ENCODE results near the gene STYXL1.

GRCh38 chr7:76091506-76091905 is 43.7 kb upstream of the STYXL1 start:
- TF ChIP-seq, protein P1, sequence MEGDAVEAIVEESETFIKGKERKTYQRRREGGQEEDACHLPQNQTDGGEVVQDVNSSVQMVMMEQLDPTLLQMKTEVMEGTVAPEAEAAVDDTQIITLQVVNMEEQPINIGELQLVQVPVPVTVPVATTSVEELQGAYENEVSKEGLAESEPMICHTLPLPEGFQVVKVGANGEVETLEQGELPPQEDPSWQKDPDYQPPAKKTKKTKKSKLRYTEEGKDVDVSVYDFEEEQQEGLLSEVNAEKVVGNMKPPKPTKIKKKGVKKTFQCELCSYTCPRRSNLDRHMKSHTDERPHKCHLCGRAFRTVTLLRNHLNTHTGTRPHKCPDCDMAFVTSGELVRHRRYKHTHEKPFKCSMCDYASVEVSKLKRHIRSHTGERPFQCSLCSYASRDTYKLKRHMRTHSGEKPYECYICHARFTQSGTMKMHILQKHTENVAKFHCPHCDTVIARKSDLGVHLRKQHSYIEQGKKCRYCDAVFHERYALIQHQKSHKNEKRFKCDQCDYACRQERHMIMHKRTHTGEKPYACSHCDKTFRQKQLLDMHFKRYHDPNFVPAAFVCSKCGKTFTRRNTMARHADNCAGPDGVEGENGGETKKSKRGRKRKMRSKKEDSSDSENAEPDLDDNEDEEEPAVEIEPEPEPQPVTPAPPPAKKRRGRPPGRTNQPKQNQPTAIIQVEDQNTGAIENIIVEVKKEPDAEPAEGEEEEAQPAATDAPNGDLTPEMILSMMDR (conservative IDR thresholded peaks at IDR 0.05; ENCODE audit: low read depth in 2 of 2): no peak
- TF ChIP-seq EZH2 (IDR thresholded peaks at IDR 0.05; ENCODE audit: low read depth, unreplicated experiment) (no peak), POLR2AphosphoS5 (IDR thresholded peaks at IDR 0.05; ENCODE audit: low read depth) (no peak), ZNF331 (CRISPR knock-in tag; IDR thresholded peaks at IDR 0.05; ENCODE audit: low read depth) (no peak)
- TF ChIP-seq, protein P2, sequence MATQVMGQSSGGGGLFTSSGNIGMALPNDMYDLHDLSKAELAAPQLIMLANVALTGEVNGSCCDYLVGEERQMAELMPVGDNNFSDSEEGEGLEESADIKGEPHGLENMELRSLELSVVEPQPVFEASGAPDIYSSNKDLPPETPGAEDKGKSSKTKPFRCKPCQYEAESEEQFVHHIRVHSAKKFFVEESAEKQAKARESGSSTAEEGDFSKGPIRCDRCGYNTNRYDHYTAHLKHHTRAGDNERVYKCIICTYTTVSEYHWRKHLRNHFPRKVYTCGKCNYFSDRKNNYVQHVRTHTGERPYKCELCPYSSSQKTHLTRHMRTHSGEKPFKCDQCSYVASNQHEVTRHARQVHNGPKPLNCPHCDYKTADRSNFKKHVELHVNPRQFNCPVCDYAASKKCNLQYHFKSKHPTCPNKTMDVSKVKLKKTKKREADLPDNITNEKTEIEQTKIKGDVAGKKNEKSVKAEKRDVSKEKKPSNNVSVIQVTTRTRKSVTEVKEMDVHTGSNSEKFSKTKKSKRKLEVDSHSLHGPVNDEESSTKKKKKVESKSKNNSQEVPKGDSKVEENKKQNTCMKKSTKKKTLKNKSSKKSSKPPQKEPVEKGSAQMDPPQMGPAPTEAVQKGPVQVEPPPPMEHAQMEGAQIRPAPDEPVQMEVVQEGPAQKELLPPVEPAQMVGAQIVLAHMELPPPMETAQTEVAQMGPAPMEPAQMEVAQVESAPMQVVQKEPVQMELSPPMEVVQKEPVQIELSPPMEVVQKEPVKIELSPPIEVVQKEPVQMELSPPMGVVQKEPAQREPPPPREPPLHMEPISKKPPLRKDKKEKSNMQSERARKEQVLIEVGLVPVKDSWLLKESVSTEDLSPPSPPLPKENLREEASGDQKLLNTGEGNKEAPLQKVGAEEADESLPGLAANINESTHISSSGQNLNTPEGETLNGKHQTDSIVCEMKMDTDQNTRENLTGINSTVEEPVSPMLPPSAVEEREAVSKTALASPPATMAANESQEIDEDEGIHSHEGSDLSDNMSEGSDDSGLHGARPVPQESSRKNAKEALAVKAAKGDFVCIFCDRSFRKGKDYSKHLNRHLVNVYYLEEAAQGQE (IDR thresholded peaks at IDR 0.05; ENCODE audit: unreplicated experiment): no peak
- TF ChIP-seq, protein P3, sequence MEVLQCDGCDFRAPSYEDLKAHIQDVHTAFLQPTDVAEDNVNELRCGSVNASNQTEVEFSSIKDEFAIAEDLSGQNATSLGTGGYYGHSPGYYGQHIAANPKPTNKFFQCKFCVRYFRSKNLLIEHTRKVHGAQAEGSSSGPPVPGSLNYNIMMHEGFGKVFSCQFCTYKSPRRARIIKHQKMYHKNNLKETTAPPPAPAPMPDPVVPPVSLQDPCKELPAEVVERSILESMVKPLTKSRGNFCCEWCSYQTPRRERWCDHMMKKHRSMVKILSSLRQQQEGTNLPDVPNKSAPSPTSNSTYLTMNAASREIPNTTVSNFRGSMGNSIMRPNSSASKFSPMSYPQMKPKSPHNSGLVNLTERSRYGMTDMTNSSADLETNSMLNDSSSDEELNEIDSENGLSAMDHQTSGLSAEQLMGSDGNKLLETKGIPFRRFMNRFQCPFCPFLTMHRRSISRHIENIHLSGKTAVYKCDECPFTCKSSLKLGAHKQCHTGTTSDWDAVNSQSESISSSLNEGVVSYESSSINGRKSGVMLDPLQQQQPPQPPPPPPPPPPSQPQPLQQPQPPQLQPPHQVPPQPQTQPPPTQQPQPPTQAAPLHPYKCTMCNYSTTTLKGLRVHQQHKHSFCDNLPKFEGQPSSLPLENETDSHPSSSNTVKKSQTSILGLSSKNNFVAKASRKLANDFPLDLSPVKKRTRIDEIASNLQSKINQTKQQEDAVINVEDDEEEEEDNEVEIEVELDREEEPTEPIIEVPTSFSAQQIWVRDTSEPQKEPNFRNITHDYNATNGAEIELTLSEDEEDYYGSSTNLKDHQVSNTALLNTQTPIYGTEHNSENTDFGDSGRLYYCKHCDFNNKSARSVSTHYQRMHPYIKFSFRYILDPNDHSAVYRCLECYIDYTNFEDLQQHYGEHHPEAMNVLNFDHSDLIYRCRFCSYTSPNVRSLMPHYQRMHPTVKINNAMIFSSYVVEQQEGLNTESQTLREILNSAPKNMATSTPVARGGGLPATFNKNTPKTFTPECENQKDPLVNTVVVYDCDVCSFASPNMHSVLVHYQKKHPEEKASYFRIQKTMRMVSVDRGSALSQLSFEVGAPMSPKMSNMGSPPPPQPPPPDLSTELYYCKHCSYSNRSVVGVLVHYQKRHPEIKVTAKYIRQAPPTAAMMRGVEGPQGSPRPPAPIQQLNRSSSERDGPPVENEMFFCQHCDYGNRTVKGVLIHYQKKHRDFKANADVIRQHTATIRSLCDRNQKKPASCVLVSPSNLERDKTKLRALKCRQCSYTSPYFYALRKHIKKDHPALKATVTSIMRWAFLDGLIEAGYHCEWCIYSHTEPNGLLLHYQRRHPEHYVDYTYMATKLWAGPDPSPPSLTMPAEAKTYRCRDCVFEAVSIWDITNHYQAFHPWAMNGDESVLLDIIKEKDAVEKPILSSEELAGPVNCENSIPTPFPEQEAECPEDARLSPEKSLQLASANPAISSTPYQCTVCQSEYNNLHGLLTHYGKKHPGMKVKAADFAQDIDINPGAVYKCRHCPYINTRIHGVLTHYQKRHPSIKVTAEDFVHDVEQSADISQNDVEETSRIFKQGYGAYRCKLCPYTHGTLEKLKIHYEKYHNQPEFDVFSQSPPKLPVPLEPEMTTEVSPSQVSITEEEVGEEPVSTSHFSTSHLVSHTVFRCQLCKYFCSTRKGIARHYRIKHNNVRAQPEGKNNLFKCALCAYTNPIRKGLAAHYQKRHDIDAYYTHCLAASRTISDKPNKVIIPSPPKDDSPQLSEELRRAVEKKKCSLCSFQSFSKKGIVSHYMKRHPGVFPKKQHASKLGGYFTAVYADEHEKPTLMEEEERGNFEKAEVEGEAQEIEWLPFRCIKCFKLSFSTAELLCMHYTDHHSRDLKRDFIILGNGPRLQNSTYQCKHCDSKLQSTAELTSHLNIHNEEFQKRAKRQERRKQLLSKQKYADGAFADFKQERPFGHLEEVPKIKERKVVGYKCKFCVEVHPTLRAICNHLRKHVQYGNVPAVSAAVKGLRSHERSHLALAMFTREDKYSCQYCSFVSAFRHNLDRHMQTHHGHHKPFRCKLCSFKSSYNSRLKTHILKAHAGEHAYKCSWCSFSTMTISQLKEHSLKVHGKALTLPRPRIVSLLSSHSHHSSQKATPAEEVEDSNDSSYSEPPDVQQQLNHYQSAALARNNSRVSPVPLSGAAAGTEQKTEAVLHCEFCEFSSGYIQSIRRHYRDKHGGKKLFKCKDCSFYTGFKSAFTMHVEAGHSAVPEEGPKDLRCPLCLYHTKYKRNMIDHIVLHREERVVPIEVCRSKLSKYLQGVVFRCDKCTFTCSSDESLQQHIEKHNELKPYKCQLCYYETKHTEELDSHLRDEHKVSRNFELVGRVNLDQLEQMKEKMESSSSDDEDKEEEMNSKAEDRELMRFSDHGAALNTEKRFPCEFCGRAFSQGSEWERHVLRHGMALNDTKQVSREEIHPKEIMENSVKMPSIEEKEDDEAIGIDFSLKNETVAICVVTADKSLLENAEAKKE (CRISPR knock-in tag; IDR thresholded peaks at IDR 0.05): no peak

All from GM23338 (cell line).